H1 (cell line): ENCODE measurements around the gene CORO1C. TPM values are rescaled to one million over a fixed set of nuclear protein-coding genes. Genes with fewer than 3 reads are reported as not detected.

Experiments used
- CTCF ChIA-PET: fragments of 300-600 bp; sonication (Branson Sonifier 250); formaldehyde crosslinking; loops from one replicate; lab custom pipeline; 2021; ENCODE audit not compliant: partially characterized antibody; lab: Charles Lee
- POLR2A ChIA-PET: fragments of 300-600 bp; sonication (Branson Sonifier 250); formaldehyde crosslinking; loops from one replicate; lab custom pipeline; 2021; ENCODE audit warnings: inconsistent platforms; ENCODE audit not compliant: partially characterized antibody; lab: Charles Lee
- DNase-seq, 2 experiments: peaks; one replicate each; pipeline versions ENCODE4 v3.0.0 to v3.0.0-alpha.2; 2010 to 2022; ENCODE audit warnings: low spot score in 2 of 2, low read depth in 1 of 2, mixed read lengths in 1 of 2
- FAIRE-seq: peaks from 2 replicates; lab custom pipeline; 2011; peaks lifted over from hg19 to GRCh38; lab: Jason Lieb, UNC
- H2AFZ ChIP-seq: 2 replicates; pipeline ENCODE4 v1.8.1; 2012; ENCODE audit warnings: low read length, inconsistent platforms
- H2AK5ac ChIP-seq: 2 replicates; pipeline ENCODE4 v1.6.1; 2013; ENCODE audit warnings: low read depth, low read length
- H2BK120ac ChIP-seq: replicated peaks from 2 replicates; pipeline ENCODE3; 2013; ENCODE audit warnings: low read depth, low read length, inconsistent platforms
- H2BK12ac ChIP-seq: 2 replicates; pipeline ENCODE4 v1.6.1; 2013; ENCODE audit warnings: low read depth, low read length
- H2BK15ac ChIP-seq: 2 replicates; pipeline ENCODE4 v1.6.1; 2013; ENCODE audit warnings: low read length
- H2BK20ac ChIP-seq: 2 replicates; pipeline ENCODE4 v1.6.1; 2013; ENCODE audit warnings: low read length
- H2BK5ac ChIP-seq: 2 replicates; pipeline ENCODE4 v1.6.1; 2013; ENCODE audit warnings: low read depth, low read length
- H3K14ac ChIP-seq: 2 replicates; pipeline ENCODE4 v1.6.1; 2013; ENCODE audit warnings: inconsistent platforms; ENCODE audit not compliant: insufficient read length
- H3K18ac ChIP-seq: 2 replicates; pipeline ENCODE4 v1.6.1; 2013; ENCODE audit warnings: low read length; ENCODE audit errors: extremely low read depth
- H3K23ac ChIP-seq: 2 replicates; pipeline ENCODE4 v1.6.1; 2013; ENCODE audit warnings: inconsistent platforms; ENCODE audit not compliant: insufficient read length
- H3K23me2 ChIP-seq: 2 replicates; pipeline ENCODE4 v1.6.1; 2013; ENCODE audit warnings: low read depth, low read length
- H3K27ac ChIP-seq: 2 replicates; pipeline ENCODE4 v1.6.1; 2011; ENCODE audit warnings: low read depth, low read length, inconsistent platforms
- H3K27me3 ChIP-seq, 4 experiments: replicated peaks in 1 of 4; 1 replicate in 1 of 4; 2 replicates in 3 of 4; pipeline versions ENCODE4 v1.6.1 to v1.8.1; 2011 to 2013; ENCODE audit warnings: low read length in 3 of 4, mild to moderate bottlenecking in 3 of 4, inconsistent platforms in 2 of 4, mixed read lengths in 2 of 4, moderate library complexity in 1 of 4; ENCODE audit not compliant: control insufficient read depth in 3 of 4, insufficient read depth in 3 of 4; ENCODE audit errors: extremely low read depth in 1 of 4
- H3K36me3 ChIP-seq, 4 experiments: 2 replicates each; pipeline versions ENCODE4 v1.6.1 to v1.8.1; 2011 to 2013; ENCODE audit warnings: mild to moderate bottlenecking in 4 of 4, low read length in 3 of 4, moderate library complexity in 2 of 4, control low read depth in 1 of 4, inconsistent platforms in 1 of 4; ENCODE audit not compliant: insufficient read depth in 4 of 4, control insufficient read depth in 2 of 4
- H3K4ac ChIP-seq: replicated peaks from 2 replicates; pipeline ENCODE3; 2013; ENCODE audit warnings: low read length, low read depth, mixed read lengths, inconsistent platforms; ENCODE audit not compliant: insufficient read length
- H3K4me1 ChIP-seq, 4 experiments: replicated peaks in 1 of 4; 1 replicate in 1 of 4; 2 replicates in 3 of 4; pipeline versions ENCODE4 v1.6.1 to v1.8.1; 2011 to 2013; ENCODE audit warnings: low read length in 3 of 4, inconsistent platforms in 2 of 4, mixed read lengths in 1 of 4; ENCODE audit not compliant: insufficient read depth in 4 of 4, control insufficient read depth in 3 of 4
- H3K4me2 ChIP-seq, 2 experiments: 2 replicates each; pipeline versions ENCODE4 v1.6.1 to v1.8.1; 2011 to 2013; ENCODE audit warnings: low read depth in 2 of 2, low read length in 2 of 2, control low read depth in 1 of 2, inconsistent platforms in 1 of 2, mild to moderate bottlenecking in 1 of 2; ENCODE audit not compliant: insufficient read depth in 1 of 2
- H3K4me3 ChIP-seq, 4 experiments: fragments of 200-600, 300-600 bp in 1 of 4; sonication (generic), shearing (Covaris generic), sonication (Bioruptor Twin) in 1 of 4; 2 replicates each; pipeline versions ENCODE4 v1.5.1 to v1.8.1; 2011 to 2016; ENCODE audit warnings: low read length in 4 of 4, low read depth in 3 of 4, control low read depth in 2 of 4, inconsistent platforms in 2 of 4, mild to moderate bottlenecking in 2 of 4, mixed read lengths in 1 of 4, moderate library complexity in 1 of 4; ENCODE audit not compliant: insufficient read depth in 2 of 4; ENCODE audit errors: extremely low read depth in 1 of 4
- H3K56ac ChIP-seq: replicated peaks from 2 replicates; pipeline ENCODE3; 2013; ENCODE audit warnings: low read depth, mild to moderate bottlenecking, mixed read lengths, low read length, inconsistent platforms; ENCODE audit not compliant: insufficient read length
- H3K79me1 ChIP-seq: 2 replicates; pipeline ENCODE4 v1.6.1; 2013; ENCODE audit warnings: low read depth, low read length, control low read depth
- H3K79me2 ChIP-seq, 2 experiments: 2 replicates each; pipeline versions ENCODE4 v1.6.1 to v1.8.1; 2012 to 2013; ENCODE audit warnings: low read length in 2 of 2, mild to moderate bottlenecking in 2 of 2, inconsistent platforms in 1 of 2; ENCODE audit not compliant: insufficient read depth in 2 of 2, control insufficient read depth in 1 of 2
- H3K9ac ChIP-seq, 4 experiments: replicated peaks in 1 of 4; 1 replicate in 1 of 4; 2 replicates in 3 of 4; pipeline versions ENCODE4 v1.6.1 to v1.8.1; 2011 to 2013; ENCODE audit warnings: low read depth in 3 of 4, low read length in 3 of 4, control low read depth in 2 of 4, mild to moderate bottlenecking in 2 of 4, moderate library complexity in 2 of 4, inconsistent platforms in 1 of 4; ENCODE audit errors: extremely low read depth in 1 of 4
- H3K9me3 ChIP-seq, 2 experiments: 2 replicates each; pipeline versions ENCODE4 v1.6.1 to v1.8.1; 2012 to 2013; ENCODE audit warnings: mild to moderate bottlenecking in 2 of 2, moderate library complexity in 2 of 2, control low read depth in 1 of 2, inconsistent platforms in 1 of 2, low read depth in 1 of 2, low read length in 1 of 2, mixed read lengths in 1 of 2; ENCODE audit not compliant: insufficient read depth in 2 of 2
- H4K20me1 ChIP-seq, 2 experiments: replicated peaks in 1 of 2; 2 replicates each; pipeline versions ENCODE3 to v1.8.1; 2011 to 2013; ENCODE audit warnings: inconsistent platforms in 2 of 2, low read length in 2 of 2, mild to moderate bottlenecking in 1 of 2; ENCODE audit not compliant: insufficient read depth in 2 of 2, control insufficient read depth in 1 of 2
- H4K5ac ChIP-seq: 2 replicates; pipeline ENCODE4 v1.6.1; 2013; ENCODE audit warnings: low read length, low read depth, mixed read lengths, inconsistent platforms; ENCODE audit not compliant: insufficient read length
- H4K8ac ChIP-seq: 2 replicates; pipeline ENCODE4 v1.8.0; 2013; ENCODE audit warnings: mild to moderate bottlenecking, moderate library complexity, low read length, inconsistent platforms; ENCODE audit not compliant: insufficient read depth; ENCODE audit errors: extremely low read depth
- H4K91ac ChIP-seq: replicated peaks from 2 replicates; pipeline ENCODE3; 2013; ENCODE audit warnings: low read length, mixed read lengths, inconsistent platforms; ENCODE audit not compliant: insufficient read length
- ATF2 ChIP-seq: IDR thresholded peaks from 2 replicates; pipeline ENCODE4 v1.6.1; 2012; ENCODE audit warnings: low read length, inconsistent platforms
- E2F6 ChIP-seq: IDR thresholded peaks from 2 replicates; pipeline ENCODE4 v1.6.1; 2012; ENCODE audit warnings: inconsistent platforms
- EP300 ChIP-seq, 2 experiments: IDR thresholded peaks; 1 replicate in 1 of 2; 2 replicates in 1 of 2; pipeline ENCODE4 v1.6.1; 2011 to 2012; ENCODE audit warnings: low read depth in 2 of 2, low read length in 2 of 2, mild to moderate bottlenecking in 2 of 2, borderline replicate concordance in 1 of 2, inconsistent platforms in 1 of 2, moderate library complexity in 1 of 2
- GABPA ChIP-seq: IDR thresholded peaks from 2 replicates; pipeline ENCODE4 v1.6.1; 2011; ENCODE audit warnings: mild to moderate bottlenecking, low read length, moderate library complexity, borderline replicate concordance; ENCODE audit not compliant: insufficient read depth
- MAX ChIP-seq: IDR thresholded peaks from 2 replicates; pipeline ENCODE4 v1.6.1; 2012; ENCODE audit warnings: inconsistent platforms
- POU5F1 ChIP-seq: IDR thresholded peaks from 2 replicates; pipeline ENCODE4 v1.6.1; 2011; ENCODE audit warnings: low read depth, mild to moderate bottlenecking, low read length, moderate library complexity
- RFX5 ChIP-seq: IDR thresholded peaks from 2 replicates; pipeline ENCODE4 v1.6.1; 2011; ENCODE audit warnings: low read depth, low read length, improper control_type of control experiment, borderline replicate concordance
- USF2 ChIP-seq: IDR thresholded peaks from 2 replicates; pipeline ENCODE4 v1.6.1; 2011; ENCODE audit warnings: low read length, improper control_type of control experiment
- WGBS, 2 experiments: shearing (Covaris generic) in 1 of 2; methylation state at CpG; one replicate each; pipeline versions ENCODE4 v1.1.6 to v1.1.7; 2013 to 2015; ENCODE audit warnings: low lambda C conversion rate in 2 of 2, mixed read lengths in 2 of 2, inconsistent platforms in 1 of 2, low coverage in 1 of 2, missing lambda C conversion rate in 1 of 2; ENCODE audit not compliant: insufficient replicate concordance in 2 of 2, insufficient coverage in 1 of 2, insufficient read length in 1 of 2; ENCODE audit errors: extremely low coverage in 1 of 2, missing lambda C conversion rate in 1 of 2; 5-methylcytosine and 5-hydroxymethylcytosine counted together
- polyA plus RNA-seq, 7 experiments: library from polyadenylated mRNA; depleted of rRNA in 3 of 7; stranded (reverse) in 5 of 7; unstranded in 2 of 7; fragments of >200 nt in 5 of 7; fragments of 200-250 nt in 2 of 7; gene quantifications; 1 replicate in 5 of 7; 2 replicates in 1 of 7; 4 replicates in 1 of 7; pipeline versions ENCODE4 v1.2.1 to v1.2.3, GENCODE V29; 2011 to 2013; ENCODE audit warnings: missing spikeins in 2 of 7, mixed read lengths in 2 of 7
- total RNA-seq: library from RNA; stranded (reverse); fragmentation: NEBNext Ultra II Directional; extraction: Animal tissue kit (Norgen Biotek cat#: 25700); gene quantifications from 2 replicates; pipeline ENCODE4 v1.2.1, GENCODE V29; 2021

The CORO1C gene
- total and polyA plus RNA-seq, 2 of the 8 experiments (the other 6 are each of a cell fraction or from before 2014, with no cell fraction given) = 72.7 to 120 TPM

- POLR2A ChIA-PET = interaction anchor here (1.0 kb wide), 1 partner anchor 13 kb away, joined by 3 read pairs; no protein-coding TSS in a partner anchor
- CTCF ChIA-PET = interaction anchor here (0.6 to 6.4 kb wide), 4 partner anchors 11 to 91 kb away, joined by 4 to 42 read pairs (median 4); no protein-coding TSS in a partner anchor
- no peak for FAIRE-seq
Observed at GRCh38 chr12:108757856-108758255, 26.5 kb upstream of the CORO1C start.

More at GRCh38 chr12:108757856-108758255, 26.5 kb upstream of the CORO1C start:
- no peak overlapping the region for H3K4me2 ChIP-seq
- no peak overlapping the region for H3K4ac ChIP-seq
- no peak overlapping the region for H2BK120ac ChIP-seq
- no peak overlapping the region for H3K9ac ChIP-seq
- no peaks in the 10 kb centered on the region for H4K20me1 ChIP-seq
- H4K8ac ChIP-seq = no peak overlapping the region
- H3K18ac ChIP-seq = no peak overlapping the region
- H2AK5ac ChIP-seq = no peak overlapping the region
- no peak overlapping the region for H2BK5ac ChIP-seq
- H3K27me3 ChIP-seq = no peaks in the 10 kb centered on the region
- H3K56ac ChIP-seq = no peak overlapping the region
- no peak overlapping the region for H3K23ac ChIP-seq
- no peaks in the 10 kb centered on the region for H3K4me1 ChIP-seq
- 90% methylated on average over 1 of the region's 2 CpGs; no CpG with 5 or more reads in 1 of the 2 experiments for WGBS, 2 experiments
- H3K14ac ChIP-seq = peak overlapping the region; percentile 77
- H3K4me3 ChIP-seq = no peak overlapping the region
- H2BK12ac ChIP-seq = no peak overlapping the region
- no peak for TF ChIP-seq POU5F1
- no peak for TF ChIP-seq RFX5
- TF ChIP-seq GABPA = no peak
- TF ChIP-seq USF2 = no peak
- no peak for TF ChIP-seq EP300 (IDR thresholded peaks at IDR 0.05; ENCODE audit: borderline replicate concordance in 1 of 2, low read depth in 2 of 2, low read length in 2 of 2)
- TF ChIP-seq MAX = no peak
- TF ChIP-seq E2F6 = no peak
- no peak for TF ChIP-seq ATF2
- no peaks in the 10 kb centered on the region for H3K79me1 ChIP-seq
- no peaks in the 10 kb centered on the region for H3K23me2 ChIP-seq
- H3K79me2 ChIP-seq = no peaks in the 10 kb centered on the region
- H2BK15ac ChIP-seq = no peak overlapping the region
- H4K5ac ChIP-seq = no peak overlapping the region
- no peaks in the 10 kb centered on the region for H3K9me3 ChIP-seq
- H3K27ac ChIP-seq = no peak overlapping the region
- H3K36me3 ChIP-seq = no peaks in the 10 kb centered on the region
- H4K91ac ChIP-seq = no peak overlapping the region
- DNase-seq = no peak
- H2BK20ac ChIP-seq = no peak overlapping the region
- no peak overlapping the region for H2AFZ ChIP-seq
